Esophagus squamous epithelium (tissue), 5 donors: ENCODE data around the gene ACTBL2. TPM values are rescaled to one million over a fixed set of nuclear protein-coding genes. Genes with fewer than 3 reads are reported as not detected.

Source experiments
- DNase-seq: peaks from one replicate; lab custom pipeline; 2025; lab: John Stamatoyannopoulos, UW
- H3K27ac ChIP-seq, 4 donors: fragments of 200-600 bp; sonication (generic); one replicate each; pipeline ENCODE4 v1.5.1; 2016 to 2019; ENCODE audit warnings: mild to moderate bottlenecking in 1 of 4
- H3K27me3 ChIP-seq, 4 donors: fragments of 200-600 bp; sonication (generic); 1 replicate in 3 of 4; 2 replicates in 1 of 4; pipeline versions ENCODE4 v1.5.1 to v1.6.0; 2017 to 2021; ENCODE audit warnings: antibody characterized with exemption in 1 of 4
- H3K36me3 ChIP-seq, 3 donors: fragments of 200-600 bp; sonication (generic); one replicate each; pipeline ENCODE4 v1.5.1; 2016 to 2019
- H3K4me1 ChIP-seq, 3 donors: fragments of 200-600 bp; sonication (generic); one replicate each; pipeline ENCODE4 v1.5.1; 2017 to 2019
- H3K4me3 ChIP-seq, 4 donors: fragments of 200-600 bp; sonication (generic); 1 replicate in 3 of 4; 2 replicates in 1 of 4; pipeline ENCODE4 v1.5.1; 2016 to 2019; ENCODE audit warnings: mild to moderate bottlenecking in 2 of 4, moderate library complexity in 1 of 4
- H3K9me3 ChIP-seq, 3 donors: fragments of 200-600 bp; sonication (generic); one replicate each; pipeline ENCODE4 v1.5.1; 2016 to 2019
- CTCF ChIP-seq, 6 experiments: fragments of 450-650 bp in 4 of 6; fragments of 200-600 bp in 2 of 6; sonication (generic) in 2 of 6; IDR thresholded peaks; one replicate each; pipeline ENCODE4 v1.5.1; 2016 to 2019; ENCODE audit warnings: antibody characterized with exemption in 6 of 6, mild to moderate bottlenecking in 4 of 6, moderate library complexity in 4 of 6
- POLR2A ChIP-seq, 4 donors: fragments of 450-650 bp; IDR thresholded peaks; one replicate each; pipeline ENCODE4 v1.6.1; 2017; ENCODE audit warnings: antibody characterized with exemption in 4 of 4, mild to moderate bottlenecking in 4 of 4, moderate library complexity in 3 of 4
- WGBS, 2 donors: methylation state at CpG; one replicate each; pipeline ENCODE4 v1.1.5; 2018; 5-methylcytosine and 5-hydroxymethylcytosine counted together
- intact Hi-C: fragments of 100-400 bp; cut with DNase I; formaldehyde crosslinking; loops from one replicate; pipeline ENCODE4 v1.15.0; 2022
- total RNA-seq, 4 donors: library from RNA; depleted of rRNA; stranded (reverse); fragments of >200 nt; gene quantifications; one replicate each; pipeline ENCODE4 v1.1.0, GENCODE V29; 2016
- donor health status: DM: yes; HTN: yes; CAD: no.

Gene ACTBL2
- total RNA-seq, 4 donors from 2014 or later: not detected

GRCh38 chr5:57492632-57493031 is 10.0 kb upstream of the ACTBL2 start:
- no peak overlapping the region for H3K4me3 ChIP-seq
- H3K27ac ChIP-seq: no peak overlapping the region
- H3K9me3 ChIP-seq: no peaks in the 10 kb centered on the region
- H3K36me3 ChIP-seq: no peaks in the 10 kb centered on the region
- TF ChIP-seq CTCF (IDR thresholded peaks at IDR 0.05) (no peak), POLR2A (IDR thresholded peaks at IDR 0.05) (no peak)
- intact Hi-C loops: no loop called here
- no peaks in the 10 kb centered on the region for H3K27me3 ChIP-seq
- no peak for DNase-seq
- WGBS, 2 donors: 87 to 96% methylated on average over 3 of the region's 3 CpGs
- H3K4me1 ChIP-seq: peaks cover 0 to 19% (median 15%) of the 10 kb centered on the region in 3 donors

- no peaks in the 10 kb centered on the region for H3K36me3 ChIP-seq
- WGBS, 2 donors: 62 to 68% methylated on average over 5 of the region's 5 CpGs
- H3K27ac ChIP-seq: no peak overlapping the region
- H3K4me3 ChIP-seq: no peak overlapping the region
- H3K4me1 ChIP-seq: peaks cover 0 to 19% (median 15%) of the 10 kb centered on the region in 3 donors
- no peak for TF ChIP-seq POLR2A (IDR thresholded peaks at IDR 0.05)
- no peak for TF ChIP-seq CTCF (IDR thresholded peaks at IDR 0.05)
- DNase-seq: no peak
- intact Hi-C loops: no loop called here
- H3K27me3 ChIP-seq: no peaks in the 10 kb centered on the region
- no peaks in the 10 kb centered on the region for H3K9me3 ChIP-seq
These were observed 8.9 kb upstream of the ACTBL2 start for GRCh38 chr5:57491369-57491965.

- TF ChIP-seq CTCF (IDR thresholded peaks at IDR 0.05) (no peak), POLR2A (IDR thresholded peaks at IDR 0.05) (no peak)
- no peaks in the 10 kb centered on the region for H3K9me3 ChIP-seq
- H3K4me3 ChIP-seq: no peak overlapping the region
- no peaks in the 10 kb centered on the region for H3K27me3 ChIP-seq
- no peak for DNase-seq
- WGBS, 2 donors: 56 to 62% methylated on average over 9 of the region's 9 CpGs
- intact Hi-C loops: no loop called here
- no peaks in the 10 kb centered on the region for H3K36me3 ChIP-seq
- no peak overlapping the region for H3K27ac ChIP-seq
- H3K4me1 ChIP-seq: no peaks in the 10 kb centered on the region
These were observed 5.8 kb upstream of the ACTBL2 start for GRCh38 chr5:57488215-57488955.

- Histone ChIP-seq H3K9me3 (no peaks in the 10 kb centered on the region), H3K4me3 (no peak overlapping the region), H3K36me3 (no peaks in the 10 kb centered on the region), H3K4me1 (no peaks in the 10 kb centered on the region), H3K27me3 (no peaks in the 10 kb centered on the region), H3K27ac (no peak overlapping the region)
- WGBS, 2 donors: 77 to 82% methylated on average over 4 of the region's 4 CpGs
- TF ChIP-seq POLR2A (IDR thresholded peaks at IDR 0.05): no peak
- no peak for TF ChIP-seq CTCF (IDR thresholded peaks at IDR 0.05)
- DNase-seq: no peak
- intact Hi-C loops: no loop called here
These were observed 3.5 kb upstream of the ACTBL2 start for GRCh38 chr5:57486027-57486602.

- no peak for DNase-seq
- H3K9me3 ChIP-seq: no peaks in the 10 kb centered on the region
- WGBS, 2 donors: 86 to 92% methylated on average over 1 of the region's 1 CpG
- no peaks in the 10 kb centered on the region for H3K36me3 ChIP-seq
- intact Hi-C loops: no loop called here
- no peaks in the 10 kb centered on the region for H3K27me3 ChIP-seq
- no peak overlapping the region for H3K4me3 ChIP-seq
- no peaks in the 10 kb centered on the region for H3K4me1 ChIP-seq
- TF ChIP-seq CTCF (IDR thresholded peaks at IDR 0.05): no peak
- no peak for TF ChIP-seq POLR2A (IDR thresholded peaks at IDR 0.05)
- no peak overlapping the region for H3K27ac ChIP-seq
These were observed 3.8 kb downstream of the ACTBL2 start for GRCh38 chr5:57478826-57479225.
